ENCODE results near the gene CREG1.

Gene CREG1

GRCh38 chr1:167529829-167530474, 23.6 kb downstream of the CREG1 start:
- no peak for DNase-seq

GRCh38 chr1:167528057-167528728, 25.4 kb downstream of the CREG1 start:
- no peak for DNase-seq

GRCh38 chr1:167526667-167527383, 26.7 kb downstream of the CREG1 start:
- no peak for DNase-seq

GRCh38 chr1:167524651-167525050, 28.9 kb downstream of the CREG1 start:
- no peak for DNase-seq

- DNase-seq = no peak
Observed at GRCh38 chr1:167522246-167522645, 31.3 kb downstream of the CREG1 start.

GRCh38 chr1:167520711-167521206, 32.8 kb downstream of the CREG1 start:
- DNase-seq = no peak

GRCh38 chr1:167518331-167518700, 35.2 kb downstream of the CREG1 start, which contains the start of gene CD247:
TSS of gene CD247 (minus strand) at chr1:167518529. CDS start at chr1:167518465, 64 bp downstream.
- no peak for DNase-seq

GRCh38 chr1:167517535-167518330, 35.8 kb downstream of the CREG1 start:
- DNase-seq = no peak

- no peak for DNase-seq
Observed at GRCh38 chr1:167516404-167517388, 36.9 kb downstream of the CREG1 start.

- no peak for DNase-seq
Observed at GRCh38 chr1:167515893-167516321, 37.7 kb downstream of the CREG1 start.

- no peak for DNase-seq
Observed at GRCh38 chr1:167515461-167515860, 38.1 kb downstream of the CREG1 start.

- no peak for DNase-seq
Observed at GRCh38 chr1:167514288-167514687, 39.3 kb downstream of the CREG1 start.

- no peak for DNase-seq
Observed at GRCh38 chr1:167512046-167512654, 41.4 kb downstream of the CREG1 start.

- DNase-seq = no peak
Observed at GRCh38 chr1:167511374-167511986, 42.1 kb downstream of the CREG1 start.

GRCh38 chr1:167510881-167511280, 42.7 kb downstream of the CREG1 start:
- DNase-seq = no peak

GRCh38 chr1:167510244-167510643, 43.3 kb downstream of the CREG1 start:
- DNase-seq = no peak

- DNase-seq = no peak
Observed at GRCh38 chr1:167509587-167509986, 44.0 kb downstream of the CREG1 start.

GRCh38 chr1:167507719-167508118, 45.8 kb downstream of the CREG1 start:
- DNase-seq = no peak

GRCh38 chr1:167504467-167504827, 49.1 kb downstream of the CREG1 start:
- no peak for DNase-seq

GRCh38 chr1:167503626-167504466, 49.7 kb downstream of the CREG1 start:
- DNase-seq = no peak

All from suppressor macrophage treated with lipopolysaccharide for 1 hour (primary cell).